Measurements from ENCODE around the gene SLC25A36.

SLC25A36 gene

GRCh38 chr3:140941434-140942220 lies at the start of gene SLC25A36:
SLC25A36 (plus strand) TSS chr3:140941836; CDS start chr3:140942055, 219 bp downstream.
- DNase-seq: peak; percentile 95 to 96

- no peak for DNase-seq
These were observed 44.6 kb upstream of the SLC25A36 start for GRCh38 chr3:140896997-140897396.

DNA sequence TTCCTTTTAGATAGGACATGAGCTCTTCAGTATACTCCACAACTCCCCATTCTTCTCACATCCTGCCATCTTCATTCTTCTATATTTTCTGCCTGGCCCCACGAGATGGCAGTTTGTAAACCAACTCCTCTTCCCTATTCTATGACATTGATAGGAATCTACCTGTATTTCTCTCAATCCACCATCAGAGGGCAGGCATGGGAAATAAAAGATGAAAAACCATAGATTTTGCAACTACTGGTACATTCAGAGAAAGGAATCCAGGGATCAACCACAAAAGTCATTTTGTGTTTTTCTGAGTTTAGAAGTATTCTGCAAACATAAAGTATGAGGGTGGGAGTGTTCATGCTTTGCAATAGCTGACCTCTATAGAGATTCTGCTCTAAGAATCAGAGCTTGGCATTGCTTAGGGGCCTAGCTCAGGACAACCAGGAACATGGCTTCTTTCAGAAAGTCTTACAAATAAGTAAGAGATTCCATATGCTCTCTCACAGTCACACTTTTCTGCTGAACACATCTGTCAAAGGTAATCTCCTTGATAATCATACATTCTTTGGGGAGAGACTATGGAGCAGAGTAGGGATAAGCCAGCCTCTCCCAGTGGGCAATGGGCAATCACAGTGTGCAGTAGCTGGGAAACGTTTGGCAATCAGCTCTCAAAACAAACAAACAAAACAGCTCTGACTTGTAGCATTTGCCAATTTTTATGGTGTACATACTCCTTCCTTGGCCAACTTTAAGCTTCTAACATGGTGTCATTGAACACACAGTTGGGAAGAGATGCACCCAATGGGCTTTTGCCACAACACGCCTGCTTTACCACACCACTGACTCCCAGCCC lies 43.1 kb upstream of the SLC25A36 start:
- DNase-seq: peak in 1 of 2 donors; percentile 51

- no peak for DNase-seq
These were observed 42.3 kb upstream of the SLC25A36 start for GRCh38 chr3:140899363-140899762.

- no peak for DNase-seq
These were observed 38.8 kb upstream of the SLC25A36 start for GRCh38 chr3:140902791-140903190.

- no peak for DNase-seq
These were observed 38.4 kb upstream of the SLC25A36 start for GRCh38 chr3:140903196-140903595.

- no peak for DNase-seq
These were observed 37.1 kb upstream of the SLC25A36 start for GRCh38 chr3:140904521-140904920.

- no peak for DNase-seq
These were observed 36.1 kb upstream of the SLC25A36 start for GRCh38 chr3:140905559-140905958.

DNA sequence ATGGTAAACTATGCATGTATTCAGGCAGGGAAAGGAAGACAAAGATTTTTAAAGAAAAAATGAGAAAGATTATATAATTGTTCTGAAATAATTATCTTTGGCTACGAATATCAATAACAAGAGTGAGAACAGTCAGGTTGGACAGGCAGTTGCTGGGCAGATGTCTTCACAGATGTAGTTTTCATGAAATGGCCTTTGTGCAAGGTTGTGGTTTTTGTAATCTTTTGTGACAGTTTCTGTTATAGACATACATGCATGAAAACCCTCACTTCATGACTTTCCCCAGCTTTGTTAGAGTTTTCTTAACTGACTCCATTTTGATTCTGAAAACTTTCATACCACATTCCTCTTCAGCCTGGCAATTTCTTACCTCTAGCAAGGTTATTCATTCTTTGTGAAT lies 34.9 kb upstream of the SLC25A36 start:
- no peak for DNase-seq

DNA sequence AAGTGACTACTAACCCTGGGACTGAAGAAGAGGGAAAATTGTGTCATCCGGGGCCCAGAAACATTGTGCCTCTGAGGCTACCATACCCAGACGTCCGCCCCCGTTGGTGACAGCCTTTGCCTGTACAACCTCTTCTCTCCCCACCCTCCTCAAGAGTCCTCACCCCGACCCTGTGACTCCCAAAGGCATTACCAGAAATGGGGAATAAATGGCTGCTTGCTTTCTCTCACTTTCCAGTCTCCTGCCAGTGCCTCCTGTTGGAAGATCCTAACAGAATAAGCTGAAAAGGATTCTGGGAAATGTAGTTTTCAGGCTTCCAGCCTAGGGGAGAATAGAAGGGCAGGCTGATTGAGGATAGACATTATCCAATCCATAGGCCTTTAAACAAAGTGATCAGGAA lies 30.8 kb upstream of the SLC25A36 start:
- DNase-seq: no peak

- no peak for DNase-seq
These were observed 29.8 kb upstream of the SLC25A36 start for GRCh38 chr3:140911822-140912221.

- DNase-seq: no peak
These were observed 27.9 kb upstream of the SLC25A36 start for GRCh38 chr3:140913728-140914127.

DNA sequence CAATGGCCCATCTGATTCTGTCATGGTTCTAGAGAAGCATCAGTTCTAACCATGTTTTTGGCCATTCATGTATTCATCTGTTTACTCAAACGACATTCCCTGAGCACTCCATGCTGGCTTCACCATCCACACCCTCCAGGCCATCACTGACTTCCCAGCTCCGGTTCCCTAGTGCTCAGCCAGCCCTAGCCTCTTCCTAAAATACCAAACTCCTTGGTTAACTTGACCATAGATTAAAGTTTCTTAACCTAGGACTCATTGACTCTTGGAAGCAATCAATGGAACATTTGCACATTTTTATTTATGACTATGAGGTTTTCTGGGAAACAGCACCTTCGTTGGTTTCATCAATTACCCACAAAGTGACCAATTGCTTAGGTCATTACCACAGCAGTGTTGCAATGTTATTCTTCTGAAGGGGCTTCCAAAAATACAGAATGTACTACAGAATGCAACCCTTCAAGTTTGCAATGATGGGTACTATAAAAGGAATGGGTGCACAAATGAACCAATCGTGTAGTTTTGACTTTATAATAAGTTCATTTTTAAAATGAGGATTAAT lies 27.2 kb upstream of the SLC25A36 start:
- DNase-seq: no peak

DNA sequence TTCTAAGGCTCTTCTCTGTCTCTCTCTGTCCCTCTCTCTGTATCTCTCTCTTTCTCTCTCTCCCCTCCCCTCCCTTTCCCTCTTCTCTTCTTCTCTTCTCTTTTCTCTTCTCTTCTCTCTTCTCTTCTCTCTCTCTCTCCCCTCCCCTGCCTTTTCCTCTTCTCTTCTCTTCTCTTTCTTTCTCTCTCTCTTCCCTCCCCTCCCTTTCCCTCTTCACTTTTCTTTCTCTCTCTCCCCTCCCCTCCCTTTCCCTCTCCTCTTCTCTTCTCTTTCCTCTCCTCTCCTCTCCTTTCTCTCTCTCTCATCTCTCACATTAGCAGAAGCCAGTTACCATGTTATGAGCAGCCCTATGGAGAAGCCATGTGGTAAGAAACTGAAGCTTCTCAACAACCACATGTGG lies 25.0 kb upstream of the SLC25A36 start:
- no peak for DNase-seq

DNA sequence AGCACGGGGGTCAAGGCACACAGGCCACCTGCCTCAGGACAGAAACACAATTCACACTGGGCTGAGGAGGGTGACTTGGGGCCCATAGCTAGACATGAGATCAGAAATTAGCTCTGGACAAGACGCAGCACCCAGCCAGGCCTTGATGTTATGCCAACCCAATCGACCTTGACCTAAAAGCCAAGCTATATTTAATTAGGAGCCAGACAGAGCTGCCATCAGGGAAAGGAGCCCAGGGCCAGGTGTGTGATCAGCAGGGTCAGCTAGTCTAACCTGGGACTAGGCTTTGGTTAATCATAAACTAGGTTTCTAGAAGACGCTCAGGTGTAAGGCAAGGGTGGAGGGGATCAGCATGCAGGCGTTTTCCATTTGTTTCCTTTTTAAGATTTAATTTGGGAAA lies 23.9 kb upstream of the SLC25A36 start:
- DNase-seq: no peak

- no peak for DNase-seq
These were observed 21.6 kb upstream of the SLC25A36 start for GRCh38 chr3:140920029-140920428.

DNA sequence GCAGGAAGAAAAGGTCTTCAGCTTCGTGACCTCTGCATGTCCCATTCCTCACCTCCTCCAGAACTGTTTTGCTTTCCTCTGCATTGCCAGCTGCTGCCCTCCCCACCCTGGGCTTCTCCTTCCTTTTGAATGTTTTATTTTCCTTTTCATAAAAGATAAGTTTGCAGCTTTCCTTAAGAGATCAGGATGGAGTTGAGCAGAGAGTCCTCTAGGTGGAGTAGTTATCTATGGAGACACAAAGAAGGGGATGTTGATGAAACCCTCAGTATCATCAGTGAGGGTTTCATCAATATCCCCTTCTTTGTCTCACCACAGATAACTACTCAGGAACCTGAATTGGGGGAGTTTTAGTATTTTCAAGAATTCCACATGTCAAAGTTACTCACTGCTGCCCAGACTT lies 19.0 kb upstream of the SLC25A36 start:
- DNase-seq: peak in 1 of 2 donors; percentile 25

- no peak for DNase-seq
These were observed 17.4 kb upstream of the SLC25A36 start for GRCh38 chr3:140924097-140924873.

- no peak for DNase-seq
These were observed 14.2 kb upstream of the SLC25A36 start for GRCh38 chr3:140927279-140928069.

- no peak for DNase-seq
These were observed 12.2 kb upstream of the SLC25A36 start for GRCh38 chr3:140929446-140929845.

GRCh38 chr3:140931016-140931454 lies 10.6 kb upstream of the SLC25A36 start:
- DNase-seq: no peak

DNA sequence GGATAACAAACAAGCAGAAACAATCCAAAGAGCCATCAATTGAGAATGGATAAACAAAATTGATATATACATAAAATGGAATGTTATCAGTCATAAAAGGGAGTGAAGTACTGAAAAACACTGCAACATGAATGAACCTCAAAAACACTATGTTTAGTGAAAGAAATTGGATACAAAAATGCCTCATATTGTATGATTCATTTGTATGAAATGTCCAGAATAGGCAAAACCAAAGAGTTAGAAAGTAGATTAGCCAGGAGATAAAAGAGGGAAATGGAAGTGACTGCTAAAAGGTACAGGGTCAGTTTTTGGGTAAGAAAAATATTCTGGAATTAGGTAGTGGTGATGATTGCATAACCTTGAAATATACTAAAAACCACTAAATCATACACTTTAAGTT lies 9.8 kb upstream of the SLC25A36 start:
- DNase-seq: no peak

Measured in CD4-positive, alpha-beta T cell treated with Interleukin-4 for 1 hour (primary cell).